GM11168 (cell line): ENCODE measurements around the gene ID3.

ENCODE experiments used
- in situ Hi-C: fragments of 300-500 bp; cut with MboI; formaldehyde crosslinking; loops from one replicate; pipeline ENCODE4 v1.12.0; 2022; ENCODE audit warnings: low sequenced_read_pairs; ENCODE audit not compliant: unreplicated experiment

Gene ID3

DNA sequence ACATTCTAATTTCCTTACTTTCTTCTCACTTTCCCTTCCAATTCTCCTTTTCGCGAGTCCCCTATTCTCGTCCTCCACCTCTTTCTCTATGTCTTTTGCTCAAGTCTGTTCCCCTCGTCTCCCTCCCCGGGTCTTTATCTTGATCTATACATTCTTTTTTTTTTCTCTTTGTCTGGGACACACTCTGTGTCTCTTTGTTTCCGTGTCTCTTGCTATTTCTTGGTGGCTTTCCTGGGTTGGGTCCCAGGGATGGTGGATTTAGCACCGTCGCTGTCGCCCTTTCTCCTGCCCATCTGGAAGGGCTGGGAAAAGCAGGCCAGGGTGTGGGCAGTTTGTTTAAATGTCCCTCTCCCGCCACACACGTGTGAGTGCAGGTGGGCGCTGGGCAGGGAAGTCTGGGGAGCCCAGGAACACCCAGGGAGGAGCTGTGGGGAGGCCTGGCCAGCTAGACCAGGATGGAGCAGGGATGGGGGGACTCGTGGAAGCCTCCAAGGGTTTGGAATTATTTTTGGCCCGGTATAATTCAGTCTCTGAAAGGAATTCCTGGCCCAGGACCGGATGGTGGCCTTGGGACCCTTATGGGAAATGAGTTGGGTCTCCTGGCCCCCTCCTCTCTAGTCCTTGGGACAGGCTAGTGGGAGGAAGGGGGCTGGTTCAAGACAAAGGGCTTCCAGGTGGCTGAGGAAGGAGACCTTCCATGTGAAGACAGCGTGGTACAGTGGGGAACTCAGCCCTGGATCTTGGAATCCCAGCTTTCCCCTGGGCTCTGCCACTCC, 9.5 kb upstream of the ID3 start:
- in situ Hi-C loops: no loop called here

- in situ Hi-C loops: no loop called here
Observed at GRCh38 chr1:23567996-23568607, 8.8 kb upstream of the ID3 start.

DNA sequence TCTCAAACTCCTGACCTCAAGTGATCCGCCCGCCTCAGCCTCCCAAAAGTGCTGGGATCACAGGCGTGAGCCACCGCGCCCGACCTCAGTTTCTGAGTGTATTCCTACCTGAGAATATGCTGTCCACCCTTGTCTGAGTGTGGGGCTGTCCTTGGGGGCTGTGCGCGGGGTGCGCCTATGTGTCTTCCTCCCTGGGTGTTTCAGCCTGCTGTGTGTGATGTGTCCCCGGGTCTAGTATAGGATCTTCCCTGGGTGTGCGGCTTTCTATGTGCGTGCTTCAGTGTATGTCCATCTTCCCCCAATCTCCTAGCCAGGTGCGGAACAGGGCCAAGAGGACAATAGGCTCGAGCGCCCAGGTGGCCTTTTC, 8.3 kb upstream of the ID3 start:
- in situ Hi-C loops: no loop called here

DNA sequence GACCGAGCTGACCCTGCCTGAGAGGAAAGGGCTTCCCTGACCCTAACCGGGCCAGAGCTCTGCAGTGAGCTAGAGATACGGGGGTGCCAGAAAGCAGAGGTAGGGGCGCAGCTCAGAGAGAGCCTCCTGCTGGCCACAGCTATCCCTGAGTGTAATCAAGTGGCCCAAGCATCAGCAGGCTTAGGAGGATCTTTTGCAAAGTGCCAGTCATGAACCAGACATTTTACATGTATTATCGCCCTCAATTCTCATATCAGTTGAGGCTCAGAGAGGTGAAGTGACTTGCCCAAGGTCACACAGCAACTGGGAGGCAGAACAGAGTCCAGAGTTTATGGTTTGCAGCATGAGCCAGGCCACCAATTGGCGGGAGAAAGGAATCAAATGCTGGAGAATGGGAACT, 7.0 kb upstream of the ID3 start:
- in situ Hi-C loops: no loop called here

GRCh38 chr1:23565776-23566175, 6.5 kb upstream of the ID3 start:
- in situ Hi-C loops: no loop called here

DNA sequence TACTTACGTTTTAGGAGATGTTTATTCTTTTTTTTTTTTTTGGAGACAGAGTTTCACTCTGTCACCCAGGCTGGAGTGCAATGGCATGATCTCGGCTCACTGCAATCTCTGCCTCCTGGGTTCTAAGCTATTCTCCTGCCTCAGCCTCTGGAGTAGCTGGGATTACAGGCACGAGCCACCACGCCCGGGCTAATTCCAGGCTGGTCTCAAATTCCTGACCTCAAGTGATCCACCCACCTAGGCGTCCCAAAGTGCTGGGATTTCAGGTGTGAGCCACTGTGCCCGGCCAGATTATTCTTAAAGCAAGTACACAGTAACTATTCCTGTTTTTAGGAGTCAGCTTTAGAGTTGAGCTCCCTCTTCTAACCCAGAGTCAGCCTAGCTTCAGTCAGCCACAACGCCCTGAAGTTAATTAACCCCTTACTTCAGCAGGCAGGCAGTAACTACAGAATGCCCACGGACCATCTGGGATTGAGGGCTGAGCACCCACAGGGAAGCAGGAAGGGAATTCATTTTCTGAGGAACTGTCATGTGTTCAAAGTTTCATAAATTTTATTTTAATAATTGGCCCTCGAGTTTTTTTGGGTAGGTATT, 5.3 kb upstream of the ID3 start:
- in situ Hi-C loops: loop anchor here (5.0 kb wide), 1 partner anchor 48 kb away; no protein-coding TSS in a partner anchor

DNA sequence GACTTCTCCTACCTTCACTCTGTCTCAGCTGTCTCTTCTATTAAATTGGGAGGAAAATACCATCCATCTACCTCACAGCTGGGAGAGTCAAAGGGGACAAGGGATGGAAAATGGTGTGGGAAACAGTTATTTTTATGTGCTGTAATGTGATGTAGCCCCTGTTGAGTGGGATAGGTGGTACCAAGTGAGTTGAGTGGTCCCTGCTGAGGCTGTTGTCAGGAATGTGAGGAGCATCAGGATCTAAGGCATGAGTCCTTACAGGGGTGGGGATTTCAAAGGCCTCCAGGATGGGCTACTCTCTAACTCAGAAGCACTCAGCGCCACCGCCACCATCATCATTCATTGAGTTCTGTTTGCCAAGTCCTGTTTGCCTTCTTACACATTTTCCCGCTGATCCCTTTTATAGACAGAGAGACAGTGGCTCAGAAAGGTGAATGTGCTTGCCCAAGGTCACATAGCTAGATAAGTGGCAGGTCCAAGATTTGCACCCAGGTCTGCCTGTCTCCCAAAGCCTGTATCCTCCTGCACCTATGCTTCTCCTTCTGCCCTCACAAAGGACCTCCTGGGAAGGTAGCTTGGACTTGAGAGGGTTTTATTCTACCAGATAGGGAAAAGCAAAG, 4.6 kb upstream of the ID3 start:
- in situ Hi-C loops: loop anchor here (5.0 kb wide), 1 partner anchor 48 kb away; no protein-coding TSS in a partner anchor

DNA sequence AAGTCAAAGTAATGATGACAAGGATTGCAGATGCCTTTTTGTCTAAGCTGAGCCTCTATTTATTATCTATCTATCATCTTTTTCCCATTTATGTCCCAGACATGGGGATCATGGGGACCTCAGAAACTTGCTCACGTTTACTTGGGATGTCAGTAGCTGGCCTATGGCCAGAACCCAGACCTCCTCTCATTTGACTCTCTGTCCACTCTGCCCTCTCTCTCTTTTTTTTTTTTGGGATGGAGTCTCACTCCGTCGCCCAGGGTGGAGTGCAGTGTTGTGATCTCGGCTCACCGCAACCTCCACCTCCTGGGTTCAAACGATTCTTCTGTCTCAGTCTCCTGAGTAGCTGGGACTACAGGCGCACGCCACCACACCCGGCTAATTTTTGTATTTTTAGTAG, 3.7 kb upstream of the ID3 start:
- in situ Hi-C loops: loop anchor here (5.0 kb wide), 1 partner anchor 49 kb away; no protein-coding TSS in a partner anchor

DNA sequence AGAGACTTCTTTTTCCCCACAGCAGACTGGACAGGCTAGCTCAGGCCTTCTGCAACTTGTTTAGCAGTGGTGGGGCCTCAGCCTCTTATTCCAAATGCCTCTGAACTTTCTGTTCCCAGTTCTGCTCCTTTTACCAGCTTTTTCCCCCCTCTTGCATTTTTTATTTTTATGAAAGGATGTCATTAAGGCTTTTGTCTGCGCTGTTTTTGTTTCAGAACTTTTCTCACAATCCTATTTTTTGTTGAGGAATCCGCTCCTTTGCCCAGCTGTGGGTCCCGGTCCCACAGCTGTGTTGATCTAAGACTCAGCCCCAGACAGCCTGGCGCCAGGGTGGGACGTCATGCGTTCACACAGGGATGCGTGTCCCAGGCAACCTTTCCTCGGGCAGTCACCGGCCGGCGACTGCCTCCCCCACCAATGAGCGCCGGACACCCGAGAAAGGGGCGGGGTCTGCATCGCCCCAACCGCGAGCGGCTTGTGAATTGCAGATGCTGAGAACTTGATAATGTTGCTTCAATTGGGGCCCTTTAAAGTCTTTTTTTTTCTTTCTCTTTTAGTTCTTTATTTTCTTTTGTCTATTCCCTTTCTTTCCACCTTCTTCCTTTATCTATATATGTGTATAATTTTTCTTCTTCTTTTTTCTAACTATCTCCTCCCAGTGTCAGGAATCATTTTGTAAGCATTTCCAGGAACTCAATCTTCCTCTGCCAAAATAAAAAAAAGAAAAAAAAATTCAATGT, 3.0 kb upstream of the ID3 start:
- in situ Hi-C loops: loop anchor here (5.0 kb wide), 1 partner anchor 50 kb away; no protein-coding TSS in a partner anchor

DNA sequence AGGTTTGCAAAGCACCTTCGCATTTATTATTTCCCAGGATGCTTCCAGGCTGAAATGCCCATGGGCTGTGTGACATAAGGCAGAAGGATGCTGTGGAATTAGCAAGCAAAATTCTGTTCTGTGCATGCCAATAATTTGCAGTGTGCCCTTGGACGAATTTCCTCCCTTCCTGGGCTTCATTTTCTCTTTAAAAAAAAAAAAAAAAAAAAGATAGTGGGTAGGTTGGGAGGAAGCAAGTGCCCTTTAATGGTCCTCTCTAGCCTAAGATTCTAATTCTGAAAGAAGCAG, 2.5 kb upstream of the ID3 start:
- in situ Hi-C loops: loop anchor here (5.0 kb wide), 1 partner anchor 51 kb away; no protein-coding TSS in a partner anchor

GRCh38 chr1:23561076-23561812, 1.9 kb upstream of the ID3 start:
- in situ Hi-C loops: loop anchor here (5.0 kb wide), 1 partner anchor 51 kb away; no protein-coding TSS in a partner anchor

DNA sequence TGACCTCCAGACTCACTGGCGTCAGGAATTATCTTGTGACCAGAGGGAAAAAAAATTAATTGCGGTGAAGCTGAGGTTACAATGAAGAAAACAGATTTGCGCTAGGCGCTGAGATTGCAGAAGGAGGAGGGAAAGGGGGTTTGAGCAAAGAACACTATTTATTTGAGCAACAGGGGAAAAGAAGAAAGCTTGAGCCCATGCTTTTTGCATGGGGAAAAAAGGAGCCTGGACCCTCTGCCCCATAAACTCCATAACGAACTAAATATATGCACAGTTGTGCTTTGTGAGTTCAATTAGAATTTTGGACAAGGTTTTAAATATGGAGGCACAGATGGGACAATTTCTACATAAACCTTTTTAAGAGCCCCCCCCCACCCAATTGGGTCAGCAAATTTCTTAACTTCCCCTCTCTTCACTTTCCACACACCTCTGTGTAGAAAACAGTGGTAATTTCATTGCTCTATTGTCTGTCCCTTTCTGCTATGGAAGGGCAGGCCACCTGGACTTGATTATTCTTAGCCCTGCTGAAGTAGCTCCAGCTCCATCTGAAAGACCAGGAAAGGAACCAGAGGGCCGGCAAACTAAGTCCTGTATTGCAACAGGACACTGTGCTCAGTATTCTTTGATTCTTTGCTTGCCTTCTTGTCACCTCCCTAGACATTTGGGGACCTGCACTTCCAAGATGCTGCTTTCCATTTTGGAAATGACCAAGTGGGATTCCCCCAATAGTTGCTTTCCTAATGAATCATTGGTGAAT, 862 bp upstream of the ID3 start:
- in situ Hi-C loops: loop anchor here (5.0 kb wide), 1 partner anchor 52 kb away; no protein-coding TSS in a partner anchor

- in situ Hi-C loops: no loop called here
Observed at GRCh38 chr1:23558872-23559135, 497 bp downstream of the ID3 start.

DNA sequence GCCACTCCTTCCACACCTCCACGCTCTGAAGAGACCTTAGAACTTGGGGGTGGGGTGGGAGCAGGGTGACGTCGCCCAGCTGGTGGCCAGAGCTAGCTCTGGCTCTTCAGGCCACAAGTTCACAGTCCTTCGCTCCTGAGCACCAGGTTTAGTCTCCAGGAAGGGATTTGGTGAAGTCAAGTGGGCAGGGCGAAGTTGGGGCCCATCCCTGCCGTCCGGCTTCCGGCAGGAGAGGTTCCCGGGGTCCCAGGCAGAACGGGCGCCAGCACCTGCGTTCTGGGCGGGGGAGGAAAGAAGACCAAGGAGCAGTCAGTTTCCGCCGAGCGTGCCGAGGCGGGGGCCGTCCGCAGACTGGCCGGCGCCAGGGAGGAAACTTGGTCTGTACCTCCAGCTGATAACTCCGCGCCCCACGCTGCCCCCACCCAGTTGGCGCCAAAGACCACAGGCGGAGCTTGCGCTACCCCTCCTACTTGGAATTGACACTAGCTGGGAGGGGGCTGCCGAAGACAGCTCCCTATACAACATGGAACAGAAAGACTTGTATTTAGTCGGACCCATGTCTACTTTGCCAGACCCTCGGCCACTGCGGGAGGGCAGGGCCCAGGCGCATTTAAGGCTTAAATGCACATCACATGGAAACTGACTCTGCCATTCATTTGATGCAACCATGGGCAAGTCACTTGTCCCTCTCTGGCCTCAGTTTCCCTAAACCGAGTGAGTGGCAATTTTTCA, 995 bp downstream of the ID3 start:
- in situ Hi-C loops: no loop called here

GRCh38 chr1:23557471-23558124, 1.7 kb downstream of the ID3 start:
- in situ Hi-C loops: no loop called here

DNA sequence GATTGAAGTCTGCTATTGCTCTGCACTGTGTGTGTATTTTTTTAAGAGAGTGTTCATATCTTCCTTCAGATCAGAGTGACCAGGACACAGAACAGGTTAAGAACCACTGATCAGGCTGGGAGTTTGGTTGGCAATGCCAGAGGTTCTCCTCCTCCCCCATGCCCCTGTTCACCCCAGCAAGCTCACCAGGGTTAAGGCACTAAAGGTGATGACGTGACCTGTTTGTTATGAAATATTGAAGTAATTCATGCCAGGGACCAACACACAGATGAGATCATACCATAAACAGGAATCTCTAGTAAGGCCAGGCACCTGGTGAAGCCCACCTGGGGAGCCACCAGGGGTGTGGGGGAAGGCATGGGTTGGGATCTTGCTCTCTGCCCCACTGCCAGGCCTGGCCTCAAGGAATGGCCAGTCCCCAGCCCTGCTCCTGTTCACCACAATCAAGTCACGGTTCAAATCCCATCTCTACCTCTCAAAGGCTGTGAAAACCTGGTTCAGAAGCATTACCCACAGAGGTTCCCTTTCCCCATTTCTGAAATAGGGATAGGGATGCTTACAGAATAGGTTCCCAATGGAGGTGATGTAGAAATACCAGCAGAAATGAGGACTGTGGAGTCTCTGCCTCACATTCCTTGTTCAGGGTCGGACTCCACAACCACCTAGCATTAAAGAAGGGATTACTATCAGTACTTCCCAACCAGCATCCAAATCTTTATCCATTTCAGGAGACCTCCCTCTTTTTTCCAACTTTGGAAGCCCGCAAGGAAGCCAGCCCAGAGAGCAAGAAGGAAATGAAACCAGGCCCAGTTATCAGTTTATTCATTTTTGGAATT, 2.4 kb downstream of the ID3 start:
- in situ Hi-C loops: no loop called here

DNA sequence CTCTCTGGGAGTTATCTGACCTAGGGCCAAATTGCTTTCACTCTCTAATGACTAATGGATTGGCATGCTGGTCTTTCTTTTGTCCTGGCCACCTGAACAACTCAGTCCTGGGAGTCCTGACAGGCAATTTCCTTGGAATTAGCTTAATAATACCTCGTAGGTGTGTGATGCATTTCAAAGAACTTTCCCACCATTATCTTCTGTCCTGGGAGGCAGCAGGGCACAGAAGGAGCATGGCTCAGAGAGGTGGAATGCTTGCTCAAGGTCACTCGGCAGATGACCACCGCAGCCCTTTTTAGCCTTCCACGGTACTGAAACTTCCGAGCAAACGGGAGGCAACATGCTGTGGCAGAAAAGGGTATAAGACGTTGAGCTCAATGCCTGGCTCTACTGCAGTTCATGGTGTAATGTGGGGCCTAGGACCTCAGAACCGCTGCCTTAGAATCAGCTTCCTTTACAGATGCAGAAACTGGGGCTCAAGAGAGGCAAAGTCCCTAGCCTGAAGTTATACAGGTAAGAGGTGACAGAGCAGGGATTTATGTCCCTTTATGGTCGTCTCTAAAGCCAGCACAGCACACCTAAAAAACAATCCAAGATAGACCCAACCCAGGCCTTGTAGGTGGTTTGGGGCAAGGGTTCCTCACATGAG, 3.2 kb downstream of the ID3 start:
- in situ Hi-C loops: no loop called here
